OCI-LY3 (cell line): Measurements from ENCODE around the gene HENMT1.

Experiments
- CTCF ChIP-seq: fragments of 200-600, 300-600 bp; sonication (generic); IDR thresholded peaks from 2 replicates; pipeline ENCODE4 v1.5.1; 2014; ENCODE audit warnings: antibody characterized with exemption, low read length, low read depth
- EZH2phosphoT487 ChIP-seq: fragments of 200-600 bp; shearing (Covaris generic); IDR thresholded peaks from 2 replicates; pipeline ENCODE4 v1.6.1; 2018; ENCODE audit warnings: antibody characterized with exemption, mixed run types, low read depth

GRCh38 chr1:108609483-108610049, 51.3 kb downstream of the HENMT1 start:
- no peak for TF ChIP-seq CTCF
- no peak for TF ChIP-seq EZH2phosphoT487
